Cortex of kidney (tissue), 1 donor: Measurements from ENCODE around the gene NAV2.
"Not testable (repeated sequence)": the region's sequence is repeated elsewhere in the genome, so short reads cannot be mapped to it uniquely, and the experiment has no call there.

Experiments
- DNase-seq: peaks from one replicate; lab custom pipeline; 2025; lab: John Stamatoyannopoulos, UW

NAV2 gene

DNA sequence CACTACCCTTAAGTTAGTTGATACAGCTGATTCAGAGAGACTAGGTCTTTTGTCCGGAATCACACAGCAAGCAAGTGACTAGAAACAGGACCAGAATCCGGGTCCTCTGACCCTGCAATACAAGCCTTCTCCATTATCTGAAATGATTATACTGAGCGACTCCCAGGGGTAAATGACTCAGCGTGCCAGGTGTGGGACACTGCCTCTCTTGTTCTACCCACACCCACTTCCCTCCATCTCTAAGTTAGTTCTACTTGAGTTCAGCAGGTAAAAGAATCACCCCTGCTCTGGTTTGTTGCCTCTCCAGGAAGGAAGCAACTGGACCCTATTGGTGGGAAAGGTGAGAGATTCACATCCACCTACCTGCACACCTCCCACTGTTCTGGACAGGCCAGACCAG lies 290.7 kb downstream of the NAV2 start:
- no peak for DNase-seq

DNA sequence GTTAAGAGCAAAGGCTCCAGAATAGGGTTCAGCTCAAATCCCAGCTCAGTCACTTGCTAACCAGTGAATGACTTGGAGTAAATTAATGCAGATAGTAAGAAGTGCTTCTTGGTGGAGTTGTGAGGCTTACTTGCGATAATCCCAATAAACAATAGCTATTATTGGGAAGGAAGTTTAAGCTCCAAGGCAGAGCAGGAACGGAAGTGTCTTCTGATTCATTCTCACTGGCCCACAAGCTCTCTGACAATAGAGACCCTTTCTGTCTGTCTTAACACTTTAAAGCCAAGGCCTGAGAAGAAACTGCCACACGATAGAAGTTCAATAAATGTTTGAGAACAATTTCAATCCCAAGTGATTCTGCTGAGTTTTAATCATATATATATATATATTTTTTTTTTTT lies 292.2 kb downstream of the NAV2 start:
- no peak for DNase-seq

DNA sequence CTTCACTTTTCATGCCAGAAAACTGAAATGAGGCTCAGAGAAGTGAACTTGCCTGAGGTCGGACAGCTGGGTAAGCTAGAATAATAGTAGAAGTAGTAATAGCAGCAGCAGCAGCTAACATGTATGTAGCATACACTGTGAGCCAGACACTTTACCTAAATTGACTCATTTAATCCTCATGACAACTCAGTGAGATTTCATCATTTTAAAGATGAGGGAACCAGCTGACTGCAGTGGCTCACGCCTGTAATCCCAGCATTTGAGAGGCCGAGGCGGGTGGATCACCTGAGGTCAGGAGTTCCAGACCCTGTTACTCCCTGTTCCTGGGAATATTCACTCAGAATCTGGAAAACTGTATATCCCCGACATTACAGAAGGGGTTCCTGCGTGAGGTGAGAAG lies 293.1 kb downstream of the NAV2 start:
- DNase-seq, result no peak

DNA sequence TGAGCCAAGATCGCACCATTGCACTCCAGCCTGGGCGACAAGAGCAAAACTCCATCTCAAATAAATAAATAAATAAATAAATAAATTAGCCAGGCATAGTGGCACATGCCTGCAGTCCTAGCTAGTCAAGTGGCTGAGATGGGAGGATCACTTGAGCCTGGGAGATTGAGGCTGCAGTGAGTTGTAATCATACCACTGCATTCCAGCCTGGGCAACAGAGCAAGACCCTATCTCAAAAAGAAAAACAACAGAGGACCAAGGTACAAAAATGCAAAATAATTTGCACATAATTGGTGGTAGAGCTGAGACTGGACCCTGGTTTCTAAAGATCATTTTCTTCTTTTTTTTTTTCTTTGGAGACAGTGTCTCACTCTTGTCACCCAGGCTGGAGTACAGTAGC lies 294.0 kb downstream of the NAV2 start:
- DNase-seq, result not testable (repeated sequence)

DNA sequence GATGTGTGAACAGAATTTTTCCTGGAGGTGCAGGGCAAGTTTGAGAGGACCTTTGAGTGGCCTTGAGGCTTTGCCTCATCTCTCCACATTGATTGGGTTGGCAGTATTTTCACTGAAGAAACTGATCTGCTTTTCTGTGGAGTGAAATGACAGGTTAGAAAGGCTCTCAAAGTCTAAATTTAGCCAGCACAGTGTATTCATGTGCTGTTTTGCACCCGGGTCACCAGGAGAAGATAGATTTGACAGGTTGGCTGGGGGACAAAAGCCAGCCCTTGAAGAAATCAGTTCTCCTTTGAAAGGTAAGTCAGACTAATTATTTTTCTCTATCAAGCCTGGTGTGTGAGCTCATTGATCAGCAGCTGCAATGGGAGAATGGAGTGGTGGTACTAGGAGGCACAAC lies 294.7 kb downstream of the NAV2 start:
- no peak for DNase-seq

DNA sequence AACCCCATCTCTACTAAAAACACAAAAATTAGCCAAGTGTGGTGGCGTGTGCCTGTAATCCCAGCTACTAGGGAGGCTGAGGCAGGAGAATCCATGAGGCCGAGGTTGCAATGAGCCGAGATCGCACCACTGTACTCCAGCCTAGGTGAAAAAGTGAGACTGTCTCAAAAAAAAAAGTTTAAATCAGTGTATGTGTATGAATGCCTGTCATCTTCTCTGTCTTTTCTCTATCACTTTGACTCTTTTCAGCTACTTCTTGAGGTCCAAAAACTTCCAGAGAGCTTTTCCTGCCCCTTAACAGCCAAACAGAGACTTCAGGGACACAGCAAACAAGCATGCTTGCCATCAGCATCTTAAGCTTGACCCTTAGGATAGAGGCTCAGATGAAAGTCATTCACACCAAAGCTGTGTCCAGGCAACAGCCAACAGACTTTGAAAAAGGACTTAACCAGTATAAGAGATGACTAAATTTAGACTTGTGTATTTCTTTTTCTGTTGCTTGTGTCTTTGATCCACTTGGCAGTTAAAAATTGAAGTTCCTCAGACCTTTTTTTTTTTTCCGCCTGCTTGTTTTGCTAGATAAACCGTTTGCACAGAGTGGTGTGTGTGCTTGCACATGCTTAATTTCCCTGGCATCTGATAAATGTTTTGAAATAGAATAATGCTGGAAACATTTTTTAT lies 295.7 kb downstream of the NAV2 start:
- no peak for DNase-seq

DNA sequence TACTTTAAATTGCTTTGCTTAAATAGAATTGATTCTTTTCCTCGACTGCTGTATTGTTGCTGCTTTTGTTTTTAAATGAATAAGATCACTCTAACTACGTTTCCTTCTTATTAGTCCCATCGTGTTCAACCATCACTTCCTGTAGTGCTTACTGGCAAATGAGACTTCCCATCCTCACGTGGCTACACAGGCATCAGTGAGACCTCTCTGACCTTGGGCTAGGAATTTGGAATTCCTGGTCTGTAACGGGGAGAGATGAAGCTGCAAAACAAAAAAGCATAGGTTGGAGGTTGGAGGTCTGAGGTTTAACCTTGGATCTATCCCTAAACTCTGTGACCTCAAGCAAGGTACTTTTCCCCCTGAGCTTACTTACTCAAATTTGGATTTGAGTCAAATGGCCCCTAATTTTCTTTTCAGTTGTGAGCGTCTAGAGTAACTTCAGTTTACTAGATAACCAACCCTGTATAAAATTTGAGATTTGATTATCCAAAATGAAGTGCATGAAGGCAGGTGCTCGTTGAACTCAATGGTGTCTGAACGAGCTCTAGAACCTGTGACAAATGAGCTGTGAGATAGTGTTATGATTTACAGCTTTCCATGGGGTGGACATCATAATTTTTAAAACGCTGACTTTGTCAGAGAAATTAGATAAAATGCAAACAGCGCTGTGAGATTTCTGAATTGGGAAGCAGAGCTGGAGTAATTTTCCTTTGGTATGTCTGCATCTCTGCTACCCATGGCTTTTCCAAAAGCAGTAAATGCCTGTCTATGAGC lies 296.4 kb downstream of the NAV2 start:
- no peak for DNase-seq

DNA sequence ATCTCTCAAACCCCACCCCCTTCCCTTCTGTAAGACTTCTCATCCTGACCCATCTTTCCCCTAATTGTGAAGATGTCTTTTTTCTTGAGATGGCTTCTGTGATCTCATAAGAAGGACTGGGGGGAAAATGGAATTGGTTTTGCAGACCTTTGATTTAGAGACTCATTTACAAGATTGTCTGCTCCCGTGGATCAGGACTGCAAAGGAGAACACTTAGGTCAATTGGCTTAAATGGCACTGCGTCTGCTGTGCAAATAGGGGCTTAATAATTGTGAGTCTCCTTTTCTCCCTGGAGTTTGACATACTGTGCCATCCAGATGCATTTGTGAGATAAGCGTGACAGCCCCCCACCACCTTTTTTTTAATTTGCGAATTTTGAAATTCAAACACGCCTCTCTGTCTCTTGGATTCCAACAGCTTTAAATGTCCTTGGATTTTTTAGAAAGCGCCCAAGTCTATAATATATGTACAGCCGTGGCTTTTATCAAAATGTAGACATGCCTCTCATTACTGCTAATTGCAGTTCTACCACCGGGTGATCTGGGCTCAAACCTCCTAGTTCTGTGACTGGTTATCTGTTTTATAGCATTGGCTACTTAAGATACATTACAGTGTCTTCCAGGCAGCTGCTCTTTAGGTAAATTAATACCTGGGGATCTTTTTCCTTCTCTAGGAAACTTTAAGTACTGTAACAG lies 297.7 kb downstream of the NAV2 start:
- DNase-seq, result no peak

DNA sequence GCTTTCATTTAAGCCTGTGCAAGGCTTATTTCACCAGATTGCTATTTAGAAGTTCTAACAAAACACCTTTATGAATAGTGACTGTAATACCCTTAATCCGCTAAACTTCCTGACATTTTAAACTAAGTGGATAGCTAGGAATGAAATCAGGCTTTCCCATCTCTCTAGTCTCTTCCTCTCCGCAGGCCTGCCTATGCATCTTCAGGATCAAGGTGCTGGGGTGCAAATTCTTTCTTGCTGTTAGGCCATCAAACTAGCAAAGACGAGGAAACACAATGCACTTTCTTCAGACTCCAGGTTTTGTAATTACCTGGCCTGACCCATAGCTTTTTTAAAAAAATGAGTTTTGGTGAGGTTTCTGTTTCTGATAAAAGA lies 298.2 kb downstream of the NAV2 start:
- DNase-seq, result no peak

DNA sequence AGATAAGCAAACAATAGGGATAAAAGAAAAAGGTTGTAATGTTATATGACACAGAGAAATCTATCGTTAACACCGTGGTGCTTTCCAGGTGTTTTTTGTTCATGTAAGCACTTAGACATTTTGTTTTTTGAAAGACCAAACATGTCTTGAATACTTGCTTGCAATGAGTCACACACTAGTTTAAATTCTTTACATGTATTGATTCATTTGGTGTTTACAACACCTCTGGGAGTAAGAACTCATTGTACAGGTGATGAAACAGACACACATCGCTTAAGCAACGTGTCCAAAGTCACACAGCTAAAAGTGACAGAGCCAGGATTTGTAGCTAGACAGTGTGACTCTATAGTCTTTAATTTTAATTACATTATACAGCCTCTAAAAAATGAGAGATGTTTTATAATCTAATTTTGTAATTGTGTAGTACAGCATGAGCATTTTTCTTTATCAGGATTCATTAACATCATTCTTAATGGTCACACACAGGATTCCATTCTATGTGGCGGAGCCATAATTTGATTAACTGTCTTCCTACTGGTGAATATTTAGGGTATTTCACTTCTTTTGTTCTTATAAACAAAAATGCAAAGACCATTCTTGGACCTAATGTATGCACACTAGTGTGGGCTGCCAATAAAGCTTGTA lies 298.8 kb downstream of the NAV2 start:
- no peak for DNase-seq

DNA sequence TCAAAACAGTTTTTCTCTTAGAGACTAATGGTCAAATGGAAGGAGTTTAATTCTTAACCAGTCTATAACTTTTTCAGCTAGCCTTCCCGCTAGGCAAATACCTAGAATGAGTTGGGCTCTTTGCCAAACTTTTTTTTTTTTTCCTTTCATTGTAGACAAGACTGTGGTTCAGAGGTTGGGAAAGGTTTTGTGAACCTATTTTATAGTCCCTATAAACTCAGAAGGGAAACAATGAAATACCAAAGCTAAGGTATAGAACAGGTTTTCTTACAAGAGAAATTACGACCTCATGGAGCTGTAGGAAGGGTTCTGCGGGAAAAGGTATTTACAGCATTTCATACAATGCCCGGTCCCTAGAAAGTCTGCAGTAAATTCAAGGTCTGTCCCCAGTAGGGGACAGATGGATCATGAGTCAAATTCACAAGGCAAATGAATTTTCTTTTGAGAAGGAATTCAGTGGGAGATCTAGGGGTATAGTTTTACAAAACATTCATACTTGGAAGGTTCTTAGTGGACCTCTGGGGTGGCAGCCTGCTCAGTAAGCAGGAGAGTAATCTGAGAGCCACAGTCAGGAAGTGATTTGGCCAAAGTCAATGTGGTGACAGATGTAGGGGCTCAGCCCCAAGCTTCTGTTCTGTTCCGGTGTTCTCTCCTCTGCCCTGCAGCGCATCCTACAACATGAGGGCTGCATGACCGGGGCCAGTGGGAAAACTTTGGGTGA lies 300.9 kb downstream of the NAV2 start:
- DNase-seq, result no peak

DNA sequence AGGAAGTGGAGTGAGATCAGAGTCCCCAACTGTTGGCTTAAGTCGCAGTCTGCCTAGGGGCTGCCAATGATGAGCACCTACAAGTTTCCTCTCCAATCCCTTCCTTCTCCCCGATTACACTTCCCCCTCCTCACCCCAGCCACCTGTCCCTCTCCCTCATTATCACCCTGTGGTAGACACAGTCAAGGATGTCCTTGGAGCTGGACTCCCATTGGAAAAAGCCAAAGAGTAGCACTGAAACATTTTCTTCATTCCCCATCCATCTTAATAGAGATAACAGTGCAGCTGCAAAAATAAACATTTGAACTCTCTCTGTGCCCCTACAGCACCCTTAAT lies 301.4 kb downstream of the NAV2 start:
- DNase-seq, result no peak

DNA sequence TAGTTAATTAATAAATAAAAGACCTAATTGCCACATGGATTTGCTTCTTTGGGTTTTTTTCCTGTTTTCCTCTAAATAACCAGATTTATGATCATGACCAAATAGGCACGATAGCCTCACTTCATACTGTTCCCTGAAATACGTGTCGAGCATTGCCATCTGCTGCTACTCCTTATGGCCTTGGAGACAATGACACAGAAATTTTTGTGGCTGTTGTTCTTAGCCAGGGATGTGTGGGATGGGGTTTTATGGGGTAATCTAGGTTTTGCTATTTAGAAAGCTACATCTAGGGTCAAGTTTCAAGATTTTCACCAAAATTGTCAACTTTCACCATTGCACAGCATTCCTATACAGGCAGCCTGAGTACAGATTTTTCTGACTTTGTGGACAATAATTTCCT lies 302.5 kb downstream of the NAV2 start:
- no peak for DNase-seq

DNA sequence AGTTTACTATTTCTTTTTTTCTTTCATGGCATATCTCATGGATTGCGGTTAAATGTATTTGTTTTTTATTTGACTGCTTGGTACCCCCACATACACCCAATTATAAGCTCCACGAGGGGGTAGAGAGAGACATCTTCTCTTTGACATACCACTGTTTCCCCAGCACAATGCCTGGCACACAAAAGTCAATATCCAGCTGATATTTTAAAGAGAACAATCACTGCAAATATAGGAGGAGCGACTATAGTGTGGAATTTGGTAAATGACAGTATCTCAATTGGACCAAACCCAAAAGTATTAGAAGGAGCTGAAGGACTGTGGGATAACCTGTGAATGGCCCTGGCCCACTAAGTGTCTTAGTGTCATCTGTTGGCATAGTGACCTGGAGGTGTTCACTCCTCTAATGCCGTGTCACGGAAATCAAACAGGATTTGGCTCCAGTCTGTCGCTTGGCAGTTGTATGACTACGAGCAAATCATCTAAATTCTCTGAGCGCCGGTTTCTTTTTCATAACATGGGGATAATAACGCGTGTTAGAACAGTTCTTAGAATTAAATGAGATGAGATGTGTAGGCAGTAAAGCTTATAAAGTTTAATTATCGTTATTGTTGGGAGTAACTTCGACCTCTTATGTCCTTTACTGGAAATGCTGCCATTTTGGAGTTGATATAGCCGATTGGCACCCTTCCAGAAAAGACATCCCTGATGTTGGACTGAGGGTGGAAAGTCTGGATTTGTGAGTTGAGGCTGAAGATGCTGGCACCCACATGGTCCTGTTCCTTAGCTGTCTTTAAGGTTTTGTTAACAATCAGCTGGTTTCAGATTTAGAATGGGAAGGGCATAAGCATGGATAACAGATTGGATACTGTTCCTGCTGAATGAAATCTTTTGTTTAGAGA lies 303.1 kb downstream of the NAV2 start:
- DNase-seq, result no peak

DNA sequence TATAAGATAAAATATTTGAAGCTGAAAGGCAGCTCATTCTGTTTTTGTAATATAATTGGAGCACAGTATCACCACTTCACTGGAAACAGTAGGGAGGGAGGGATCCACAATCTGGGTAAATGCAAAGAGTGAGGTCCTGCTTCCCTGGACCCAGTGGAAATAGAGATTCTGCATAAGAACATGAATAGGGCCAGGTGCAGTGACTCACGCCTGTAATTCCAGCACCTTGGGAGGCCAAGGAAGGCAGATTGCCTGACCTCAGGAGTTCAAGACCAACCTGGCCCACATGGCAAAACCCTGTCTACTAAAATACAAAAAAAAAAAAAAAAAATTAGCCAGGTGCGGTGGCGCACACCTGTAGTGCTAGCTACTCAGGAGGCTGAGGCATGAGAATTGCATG lies 303.9 kb downstream of the NAV2 start:
- no peak for DNase-seq

DNA sequence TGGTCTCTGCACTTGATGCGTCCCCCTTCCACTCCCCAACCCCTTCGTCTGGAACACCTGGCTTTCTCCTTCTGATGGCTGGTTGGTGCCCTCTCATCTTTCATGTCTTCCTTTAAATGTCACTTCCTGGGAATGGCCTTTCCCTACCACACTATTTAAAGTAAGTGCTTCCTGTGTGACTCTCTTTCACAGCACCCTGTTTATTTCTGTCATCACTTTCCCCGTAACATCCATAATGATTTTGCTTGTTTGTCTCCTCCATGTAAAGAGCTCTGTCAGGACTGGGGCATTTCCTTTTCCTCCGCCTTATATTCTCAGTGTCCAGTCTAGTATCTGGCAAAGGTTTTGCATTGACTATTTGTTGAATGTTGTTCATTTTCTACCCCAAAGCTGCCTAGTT lies 304.7 kb downstream of the NAV2 start:
- DNase-seq, result no peak

DNA sequence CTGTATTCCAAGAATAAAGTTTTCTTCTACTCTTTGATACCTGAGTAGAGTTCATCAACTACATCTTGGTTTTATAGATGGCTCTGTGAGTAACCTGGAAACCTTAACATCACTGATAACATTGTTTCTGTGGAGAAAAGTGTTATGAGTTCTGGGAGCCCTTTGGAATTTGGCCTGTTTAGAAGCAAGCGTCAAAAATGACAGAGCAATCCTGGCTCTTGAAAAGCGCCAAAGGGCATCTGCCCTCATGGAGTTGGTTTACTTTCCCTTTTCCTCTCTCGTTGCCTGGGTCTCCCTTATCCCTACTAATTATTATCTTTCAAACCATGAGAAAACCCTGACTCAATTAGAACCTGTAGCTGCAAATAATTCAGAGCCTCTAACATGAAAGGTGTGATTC lies 307.6 kb downstream of the NAV2 start:
- no peak for DNase-seq

DNA sequence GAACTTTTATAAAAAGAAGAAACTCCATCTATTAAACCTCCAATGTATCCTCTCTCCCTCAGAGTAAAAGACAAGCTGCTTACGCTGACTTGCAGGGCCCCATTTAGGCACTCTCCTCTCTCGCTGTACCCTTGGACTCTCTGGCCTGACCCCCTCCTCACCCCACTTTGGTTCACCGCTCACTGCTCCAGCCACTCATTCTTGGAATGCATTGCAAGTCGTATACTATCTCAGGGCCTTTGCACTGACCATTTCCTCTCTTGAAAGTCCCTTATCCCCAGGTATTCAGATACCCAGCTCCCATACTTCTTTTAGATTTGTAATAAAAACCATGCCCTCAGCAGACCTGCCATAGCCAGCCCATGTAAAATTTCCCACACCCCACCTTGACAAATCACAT lies 308.1 kb downstream of the NAV2 start:
- no peak for DNase-seq

DNA sequence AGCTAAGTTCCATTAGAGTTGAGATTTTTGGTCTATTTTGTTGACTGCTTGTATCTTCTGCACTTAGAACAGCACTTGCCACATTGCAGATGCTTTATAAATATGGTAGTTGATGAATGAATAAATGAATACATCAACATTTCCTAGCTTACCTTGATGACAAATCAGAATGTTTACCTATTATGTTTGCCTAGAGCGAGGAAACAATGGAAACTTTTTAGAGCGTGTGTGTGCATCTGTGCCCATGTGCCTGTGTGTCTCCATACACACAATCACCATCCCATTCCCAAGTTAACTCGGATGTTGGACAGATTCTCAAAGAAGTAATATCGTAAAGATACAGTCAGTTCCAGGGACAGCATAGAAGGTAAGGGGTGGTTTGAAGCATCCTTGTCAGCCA lies 308.6 kb downstream of the NAV2 start:
- DNase-seq, result no peak

DNA sequence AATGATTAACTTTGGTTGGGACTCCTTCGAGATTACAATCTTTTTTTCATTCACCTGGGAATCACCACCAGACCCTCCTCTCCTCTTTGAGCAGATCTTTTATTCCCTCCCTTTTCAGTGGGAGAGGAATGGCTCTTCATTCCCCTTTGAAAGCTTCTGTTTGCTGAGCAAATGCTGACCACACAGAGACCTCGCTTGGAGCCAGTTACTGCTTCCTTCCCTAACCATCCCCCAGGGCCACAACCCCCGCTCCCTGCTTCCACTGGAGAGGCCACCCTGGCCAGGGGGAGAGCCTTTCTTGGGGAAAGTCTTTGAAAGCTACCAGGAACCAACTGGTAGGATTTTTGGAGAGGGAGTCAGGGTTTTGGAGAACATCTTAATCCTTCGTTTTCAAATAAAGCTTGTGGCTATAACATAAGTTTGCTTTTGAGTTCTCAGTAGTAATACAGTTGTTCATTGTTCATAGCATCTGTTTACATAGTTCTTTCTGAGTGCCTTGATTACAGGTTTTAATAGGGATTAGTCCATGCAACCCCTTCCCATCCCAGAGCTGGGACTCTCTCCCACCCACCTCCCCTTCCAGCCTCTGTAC lies 309.2 kb downstream of the NAV2 start:
- DNase-seq, result no peak
